ENCODE measurements around the gene WDR64. TPM values are rescaled to one million over a fixed set of nuclear protein-coding genes. Genes with fewer than 3 reads are reported as not detected.

WDR64 gene
- total and polyA plus RNA-seq, 3 donors from 2014 or later, result 4.3 to 7.1 (median 5.5) TPM

GRCh38 chr1:241711326-241711725, 59.2 kb downstream of the WDR64 start:
- Histone ChIP-seq H3K27me3 (no peaks in the 10 kb centered on the region), H3K27ac (no peak overlapping the region), H3K4me3 (no peak overlapping the region), H3K36me3 (ENCODE audit: low read depth, missing control alignments) (no peaks in the 10 kb centered on the region), H3K9me3 (no peaks in the 10 kb centered on the region), H3K4me1 (no peaks in the 10 kb centered on the region)
- TF ChIP-seq POLR2A (IDR thresholded peaks at IDR 0.05) (no peak), CTCF (IDR thresholded peaks at IDR 0.05) (no peak)
- intact Hi-C loops (cut with DNase I; ENCODE audit: low total_unique reads), result no loop called here
- DNase-seq, result no peak
- WGBS, 2 donors, result 92 to 94% methylated on average over 6 of the region's 6 CpGs

- H3K4me3 ChIP-seq, result no peak overlapping the region
- WGBS, 2 donors, result 73 to 92% methylated on average over 2 of the region's 2 CpGs
- DNase-seq, result no peak
- H3K36me3 ChIP-seq (ENCODE audit: low read depth, missing control alignments), result no peaks in the 10 kb centered on the region
- TF ChIP-seq CTCF (IDR thresholded peaks at IDR 0.05) (no peak), POLR2A (IDR thresholded peaks at IDR 0.05) (no peak)
- no peak overlapping the region for H3K27ac ChIP-seq
- no peaks in the 10 kb centered on the region for H3K9me3 ChIP-seq
- H3K4me1 ChIP-seq, result no peaks in the 10 kb centered on the region
- no peaks in the 10 kb centered on the region for H3K27me3 ChIP-seq
- intact Hi-C loops (cut with DNase I; ENCODE audit: low total_unique reads), result no loop called here
Observed at GRCh38 chr1:241713316-241713715, 61.2 kb downstream of the WDR64 start.

- intact Hi-C loops (cut with DNase I; ENCODE audit: low total_unique reads), result no loop called here
- TF ChIP-seq POLR2A (IDR thresholded peaks at IDR 0.05) (no peak), CTCF (IDR thresholded peaks at IDR 0.05) (no peak)
- H3K9me3 ChIP-seq, result no peaks in the 10 kb centered on the region
- WGBS, 2 donors, result 70 to 75% methylated on average over 2 of the region's 2 CpGs
- no peak overlapping the region for H3K4me3 ChIP-seq
- H3K36me3 ChIP-seq (ENCODE audit: low read depth, missing control alignments), result no peaks in the 10 kb centered on the region
- no peak overlapping the region for H3K27ac ChIP-seq
- no peaks in the 10 kb centered on the region for H3K27me3 ChIP-seq
- H3K4me1 ChIP-seq, result no peaks in the 10 kb centered on the region
- DNase-seq, result no peak
Observed at GRCh38 chr1:241714321-241715218, 62.5 kb downstream of the WDR64 start.

- no peak for DNase-seq
- Histone ChIP-seq H3K4me1 (no peaks in the 10 kb centered on the region), H3K4me3 (no peak overlapping the region), H3K36me3 (ENCODE audit: low read depth, missing control alignments) (no peaks in the 10 kb centered on the region), H3K9me3 (no peaks in the 10 kb centered on the region), H3K27ac (no peak overlapping the region), H3K27me3 (no peaks in the 10 kb centered on the region)
- 74 to 81% methylated on average over 3 of the region's 3 CpGs for WGBS, 2 donors
- TF ChIP-seq CTCF (IDR thresholded peaks at IDR 0.05) (no peak), POLR2A (IDR thresholded peaks at IDR 0.05) (no peak)
- intact Hi-C loops (cut with DNase I; ENCODE audit: low total_unique reads), result no loop called here
Observed at GRCh38 chr1:241715435-241715834, 63.4 kb downstream of the WDR64 start.

GRCh38 chr1:241715956-241716355, 63.9 kb downstream of the WDR64 start:
- no peak for DNase-seq
- 71 to 72% methylated on average over 4 of the region's 4 CpGs for WGBS, 2 donors
- Histone ChIP-seq H3K36me3 (ENCODE audit: low read depth, missing control alignments) (no peaks in the 10 kb centered on the region), H3K4me3 (no peak overlapping the region), H3K27me3 (no peaks in the 10 kb centered on the region), H3K9me3 (no peaks in the 10 kb centered on the region), H3K27ac (no peak overlapping the region), H3K4me1 (no peaks in the 10 kb centered on the region)
- intact Hi-C loops (cut with DNase I; ENCODE audit: low total_unique reads), result no loop called here
- TF ChIP-seq CTCF (IDR thresholded peaks at IDR 0.05), result no peak
- no peak for TF ChIP-seq POLR2A (IDR thresholded peaks at IDR 0.05)

Measured in testis (tissue), 3 donors.